Astrocyte (in vitro differentiated cells and primary cell): Measurements from ENCODE around the gene BTN3A1.

Source experiments
- EZH2 ChIP-seq: IDR thresholded peaks from 2 replicates; pipeline ENCODE4 v1.6.1; 2012; ENCODE audit warnings: mild to moderate bottlenecking, low read length, inconsistent platforms; ENCODE audit not compliant: insufficient read depth
- TF ChIP-seq, protein P1 (sequence below): IDR thresholded peaks from 2 replicates; pipeline ENCODE4 v1.5.1; 2011; ENCODE audit warnings: low read depth, mild to moderate bottlenecking, inconsistent platforms, low read length, moderate library complexity; ENCODE audit not compliant: insufficient read depth

DNA sequence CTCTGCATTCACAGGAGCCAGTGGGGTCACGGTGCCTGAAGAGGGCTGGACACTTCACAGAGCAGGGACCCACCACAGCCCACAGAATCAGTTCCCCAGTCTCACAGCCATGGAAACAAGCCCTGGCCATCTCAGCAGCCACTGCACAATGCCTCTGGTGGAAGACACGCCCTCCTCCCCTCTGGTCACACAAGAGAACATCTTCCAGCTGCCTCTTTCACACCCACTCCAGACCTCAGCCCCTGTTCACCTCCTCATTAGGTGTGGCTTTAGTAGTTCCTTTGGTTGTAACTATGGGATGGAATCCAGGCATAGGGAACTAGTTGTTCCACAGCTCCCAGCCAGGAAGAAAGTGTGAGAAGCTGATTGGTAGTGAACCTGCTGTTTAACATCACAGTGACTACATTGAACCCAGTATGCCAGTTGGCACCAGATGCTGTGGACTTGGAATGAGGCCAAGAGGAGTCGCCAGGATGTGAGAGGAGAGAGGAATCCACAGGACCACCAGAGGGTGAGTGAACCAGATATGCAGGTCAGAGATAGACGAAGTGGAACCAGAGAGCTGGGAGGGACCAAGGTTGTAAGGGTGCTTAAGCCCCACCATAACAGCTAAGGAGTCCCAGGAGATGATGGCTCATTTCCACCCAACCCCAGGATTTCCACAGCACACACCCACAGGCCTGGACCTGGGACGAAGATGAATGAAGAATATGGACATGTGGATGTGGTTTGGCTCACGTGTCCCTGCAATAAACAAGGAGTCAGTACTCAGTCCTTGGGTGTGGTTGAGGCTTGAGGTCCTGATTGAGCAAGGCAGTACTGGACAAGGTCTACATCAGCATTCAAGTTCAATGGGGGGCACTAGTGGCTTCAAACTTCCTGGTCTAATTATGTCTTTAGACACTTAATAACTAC, 29.4 kb downstream of the BTN3A1 start:
- TF ChIP-seq, protein P1, sequence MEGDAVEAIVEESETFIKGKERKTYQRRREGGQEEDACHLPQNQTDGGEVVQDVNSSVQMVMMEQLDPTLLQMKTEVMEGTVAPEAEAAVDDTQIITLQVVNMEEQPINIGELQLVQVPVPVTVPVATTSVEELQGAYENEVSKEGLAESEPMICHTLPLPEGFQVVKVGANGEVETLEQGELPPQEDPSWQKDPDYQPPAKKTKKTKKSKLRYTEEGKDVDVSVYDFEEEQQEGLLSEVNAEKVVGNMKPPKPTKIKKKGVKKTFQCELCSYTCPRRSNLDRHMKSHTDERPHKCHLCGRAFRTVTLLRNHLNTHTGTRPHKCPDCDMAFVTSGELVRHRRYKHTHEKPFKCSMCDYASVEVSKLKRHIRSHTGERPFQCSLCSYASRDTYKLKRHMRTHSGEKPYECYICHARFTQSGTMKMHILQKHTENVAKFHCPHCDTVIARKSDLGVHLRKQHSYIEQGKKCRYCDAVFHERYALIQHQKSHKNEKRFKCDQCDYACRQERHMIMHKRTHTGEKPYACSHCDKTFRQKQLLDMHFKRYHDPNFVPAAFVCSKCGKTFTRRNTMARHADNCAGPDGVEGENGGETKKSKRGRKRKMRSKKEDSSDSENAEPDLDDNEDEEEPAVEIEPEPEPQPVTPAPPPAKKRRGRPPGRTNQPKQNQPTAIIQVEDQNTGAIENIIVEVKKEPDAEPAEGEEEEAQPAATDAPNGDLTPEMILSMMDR: no peak
- TF ChIP-seq EZH2: no peak
